Measurements from ENCODE around the gene CLIC3.

Gene CLIC3

GRCh38 chr9:136988872-136989271 is 7.5 kb downstream of the CLIC3 start:
- H3K9me3 ChIP-seq (ENCODE audit: insufficient read depth, low read length, severe bottlenecking), result no peaks in the 10 kb centered on the region
- H2AFZ ChIP-seq (ENCODE audit: low read depth, low read length), result no peak overlapping the region
- DNase-seq (no peak), ATAC-seq (ENCODE audit: insufficient read depth, low read depth) (no peak)
- H3K27ac ChIP-seq (ENCODE audit: low read length), result no peak overlapping the region
- TF ChIP-seq CTCF (IDR thresholded peaks at IDR 0.05; ENCODE audit: borderline replicate concordance, extremely low read depth, low read length, poor library complexity, severe bottlenecking) (no peak), EZH2 (IDR thresholded peaks at IDR 0.05; ENCODE audit: borderline replicate concordance, low read depth, low read length, severe bottlenecking) (no peak)
- H4K20me1 ChIP-seq (ENCODE audit: insufficient read depth, low read length), result peaks cover 12% of the 10 kb centered on the region
- H3K9ac ChIP-seq (ENCODE audit: low read depth, low read length), result no peak overlapping the region
- peaks cover 2% of the 10 kb centered on the region for H3K27me3 ChIP-seq (ENCODE audit: insufficient read depth, low read length, poor library complexity)
- peaks cover 11% of the 10 kb centered on the region for H3K4me1 ChIP-seq (ENCODE audit: insufficient read depth, low read length)
- peaks cover 15% of the 10 kb centered on the region for H3K79me2 ChIP-seq (ENCODE audit: insufficient read depth, low read length)
- H3K4me3 ChIP-seq (ENCODE audit: low read depth in 1 of 2, low read length in 2 of 2), result no peak overlapping the region
- peaks cover 8% of the 10 kb centered on the region for H3K36me3 ChIP-seq (ENCODE audit: insufficient read depth, low read length)
- no peak overlapping the region for H3K4me2 ChIP-seq (ENCODE audit: insufficient read depth, low read length)

GRCh38 chr9:136985853-136986252 is 10.5 kb downstream of the CLIC3 start:
- no peak overlapping the region for H3K27ac ChIP-seq (ENCODE audit: low read length)
- H3K4me1 ChIP-seq (ENCODE audit: insufficient read depth, low read length), result no peaks in the 10 kb centered on the region
- H3K4me2 ChIP-seq (ENCODE audit: insufficient read depth, low read length), result no peak overlapping the region
- H3K9me3 ChIP-seq (ENCODE audit: insufficient read depth, low read length, severe bottlenecking), result no peaks in the 10 kb centered on the region
- H3K9ac ChIP-seq (ENCODE audit: low read depth, low read length), result no peak overlapping the region
- no peak for ATAC-seq (ENCODE audit: insufficient read depth, low read depth)
- H4K20me1 ChIP-seq (ENCODE audit: insufficient read depth, low read length), result no peaks in the 10 kb centered on the region
- no peaks in the 10 kb centered on the region for H3K79me2 ChIP-seq (ENCODE audit: insufficient read depth, low read length)
- no peak overlapping the region for H2AFZ ChIP-seq (ENCODE audit: low read depth, low read length)
- H3K27me3 ChIP-seq (ENCODE audit: insufficient read depth, low read length, poor library complexity), result peaks cover under 1% of the 10 kb centered on the region
- no peak for DNase-seq
- H3K36me3 ChIP-seq (ENCODE audit: insufficient read depth, low read length), result no peaks in the 10 kb centered on the region
- no peak for TF ChIP-seq CTCF (IDR thresholded peaks at IDR 0.05; ENCODE audit: borderline replicate concordance, extremely low read depth, low read length, poor library complexity, severe bottlenecking)
- no peak for TF ChIP-seq EZH2 (IDR thresholded peaks at IDR 0.05; ENCODE audit: borderline replicate concordance, low read depth, low read length, severe bottlenecking)
- no peak overlapping the region for H3K4me3 ChIP-seq (ENCODE audit: low read depth in 1 of 2, low read length in 2 of 2)

- ATAC-seq (ENCODE audit: insufficient read depth, low read depth) (no peak), DNase-seq (no peak)
- Histone ChIP-seq H3K27ac (ENCODE audit: low read length) (no peak overlapping the region), H3K36me3 (ENCODE audit: insufficient read depth, low read length) (no peaks in the 10 kb centered on the region), H3K9me3 (ENCODE audit: insufficient read depth, low read length, severe bottlenecking) (no peaks in the 10 kb centered on the region), H3K9ac (ENCODE audit: low read depth, low read length) (no peak overlapping the region), H3K4me2 (ENCODE audit: insufficient read depth, low read length) (no peak overlapping the region), H3K27me3 (ENCODE audit: insufficient read depth, low read length, poor library complexity) (no peaks in the 10 kb centered on the region), H3K79me2 (ENCODE audit: insufficient read depth, low read length) (no peaks in the 10 kb centered on the region), H3K4me1 (ENCODE audit: insufficient read depth, low read length) (no peaks in the 10 kb centered on the region), H2AFZ (ENCODE audit: low read depth, low read length) (no peak overlapping the region), H4K20me1 (ENCODE audit: insufficient read depth, low read length) (no peaks in the 10 kb centered on the region), H3K4me3 (ENCODE audit: low read depth in 1 of 2, low read length in 2 of 2) (no peak overlapping the region)
- no peak for TF ChIP-seq EZH2 (IDR thresholded peaks at IDR 0.05; ENCODE audit: borderline replicate concordance, low read depth, low read length, severe bottlenecking)
- no peak for TF ChIP-seq CTCF (IDR thresholded peaks at IDR 0.05; ENCODE audit: borderline replicate concordance, extremely low read depth, low read length, poor library complexity, severe bottlenecking)
Observed at GRCh38 chr9:136985027-136985602, 11.3 kb downstream of the CLIC3 start.

Data from DND-41 (cell line).